Gastrocnemius medialis (tissue), 4 donors: ENCODE results near the gene PRSS33. TPM values are rescaled to one million over a fixed set of nuclear protein-coding genes. Genes with fewer than 3 reads are reported as not detected.

ENCODE experiments used
- ATAC-seq, 2 donors: fragments of 150-250 bp; one replicate each; pipeline ENCODE4 v1.9.1; 2016
- DNase-seq, 2 donors: peaks; one replicate each; pipeline ENCODE4 v3.0.0-alpha.2; 2019
- H3K27ac ChIP-seq, 4 donors: fragments of 200-600 bp; sonication (generic); 1 replicate in 1 of 4; 2 replicates in 3 of 4; pipeline ENCODE4 v1.5.1; 2016 to 2018; ENCODE audit warnings: mild to moderate bottlenecking in 2 of 4, moderate library complexity in 1 of 4
- H3K27me3 ChIP-seq, 3 donors: fragments of 200-600 bp; sonication (generic) in 2 of 3; 1 replicate in 1 of 3; 2 replicates in 2 of 3; pipeline versions ENCODE4 v1.5.1 to v1.6.0; 2016 to 2019; ENCODE audit warnings: mild to moderate bottlenecking in 1 of 3, moderate library complexity in 1 of 3
- H3K36me3 ChIP-seq, 2 donors: fragments of 200-600 bp; sonication (generic) in 1 of 2; one replicate each; pipeline ENCODE4 v1.5.1; 2017 to 2018
- H3K4me1 ChIP-seq, 2 donors: fragments of 200-600 bp; sonication (generic) in 1 of 2; one replicate each; pipeline ENCODE4 v1.5.1; 2016 to 2017; ENCODE audit warnings: mild to moderate bottlenecking in 2 of 2
- H3K4me3 ChIP-seq, 4 donors: fragments of 200-600 bp; sonication (generic) in 3 of 4; 1 replicate in 1 of 4; 2 replicates in 3 of 4; pipeline ENCODE4 v1.5.1; 2016 to 2019; ENCODE audit warnings: mild to moderate bottlenecking in 2 of 4
- H3K9me3 ChIP-seq, 3 donors: fragments of 200-600 bp; sonication (generic) in 2 of 3; 1 replicate in 1 of 3; 2 replicates in 2 of 3; pipeline ENCODE4 v1.5.1; 2016 to 2019
- POLR2A ChIP-seq, 2 donors: fragments of 450-650 bp; IDR thresholded peaks; one replicate each; pipeline ENCODE4 v1.6.1; 2017; ENCODE audit warnings: antibody characterized with exemption in 2 of 2, mild to moderate bottlenecking in 2 of 2, moderate library complexity in 2 of 2
- in situ Hi-C, 4 donors: fragments of 200-750 bp; cut with MboI; loops; one replicate each; pipeline versions ENCODE4 v1.15.0 to v1.8.0; 2017; ENCODE audit warnings: low sequenced_read_pairs in 4 of 4
- intact Hi-C: fragments of 100-400 bp; cut with DNase I; formaldehyde crosslinking; loops from one replicate; pipeline ENCODE4 v1.15.1; 2023; ENCODE audit warnings: low total_unique reads
- total RNA-seq, 4 donors: library from RNA; depleted of rRNA; stranded (reverse); fragments of >200 nt; gene quantifications; one replicate each; pipeline versions ENCODE4 v1.1.0 to v1.2.3, GENCODE V29; 2016
- TF ChIP-seq, protein P1 (sequence below), 5 experiments: fragments of 450-650 bp in 3 of 5; fragments of 200-600 bp in 2 of 5; sonication (generic) in 2 of 5; IDR thresholded peaks in 4 of 5; conservative IDR thresholded peaks in 1 of 5; 1 replicate in 4 of 5; 2 replicates in 1 of 5; pipeline ENCODE4 v1.5.1; 2016 to 2019; ENCODE audit warnings: antibody characterized with exemption in 5 of 5, mild to moderate bottlenecking in 3 of 5, moderate library complexity in 3 of 5

PRSS33 gene
- total RNA-seq, 4 donors from 2014 or later: not detected

DNA sequence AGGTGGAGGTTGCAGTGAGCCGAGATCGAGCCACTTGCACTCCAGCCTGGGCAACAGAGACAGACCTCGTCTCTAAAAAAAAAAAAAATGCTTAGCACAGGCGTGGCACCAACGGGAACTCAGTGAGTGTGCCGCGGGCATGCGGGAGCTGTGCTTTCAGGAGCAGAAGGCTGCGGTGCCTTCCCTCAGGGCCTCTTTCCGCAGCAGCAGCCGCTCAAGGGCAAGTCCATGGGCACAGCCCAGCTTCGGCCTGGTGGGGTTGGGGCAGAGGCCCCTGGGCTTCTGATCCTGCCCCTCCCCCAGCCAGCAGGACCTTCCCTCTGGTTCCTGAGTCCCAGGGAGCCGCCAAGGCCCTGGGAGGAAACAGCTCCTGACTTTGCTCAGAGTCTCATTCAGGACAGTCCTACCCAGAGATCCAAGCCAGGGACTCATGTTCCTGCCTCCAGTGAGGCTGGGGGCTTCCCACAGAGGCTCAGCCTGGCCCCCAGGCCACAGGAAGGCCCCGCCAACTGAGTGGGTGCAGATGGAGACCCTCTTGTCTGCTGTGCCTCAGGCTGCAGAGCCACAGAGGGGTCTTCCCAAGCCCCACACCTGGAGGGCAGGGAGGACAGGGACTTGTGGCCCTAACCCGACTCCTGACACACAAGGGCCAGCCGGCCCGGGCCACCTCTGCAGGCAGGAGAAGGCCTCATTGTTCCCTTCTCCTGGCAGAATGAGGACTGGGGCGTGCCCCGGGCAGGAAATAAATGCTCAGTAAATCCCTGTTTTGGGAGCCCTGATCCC lies 39.4 kb upstream of the PRSS33 start:
- DNase-seq: no peak
- in situ Hi-C loops: no loop called here
- Histone ChIP-seq H3K4me1 (no peaks in the 10 kb centered on the region), H3K9me3 (no peaks in the 10 kb centered on the region), H3K36me3 (no peaks in the 10 kb centered on the region), H3K27me3 (peaks cover 8 to 9% (median 9%) of the 10 kb centered on the region in 3 donors), H3K27ac (no peak overlapping the region), H3K4me3 (no peak overlapping the region)
- intact Hi-C loops: no loop called here
- TF ChIP-seq POLR2A (IDR thresholded peaks at IDR 0.05): no peak
- TF ChIP-seq, protein P1, sequence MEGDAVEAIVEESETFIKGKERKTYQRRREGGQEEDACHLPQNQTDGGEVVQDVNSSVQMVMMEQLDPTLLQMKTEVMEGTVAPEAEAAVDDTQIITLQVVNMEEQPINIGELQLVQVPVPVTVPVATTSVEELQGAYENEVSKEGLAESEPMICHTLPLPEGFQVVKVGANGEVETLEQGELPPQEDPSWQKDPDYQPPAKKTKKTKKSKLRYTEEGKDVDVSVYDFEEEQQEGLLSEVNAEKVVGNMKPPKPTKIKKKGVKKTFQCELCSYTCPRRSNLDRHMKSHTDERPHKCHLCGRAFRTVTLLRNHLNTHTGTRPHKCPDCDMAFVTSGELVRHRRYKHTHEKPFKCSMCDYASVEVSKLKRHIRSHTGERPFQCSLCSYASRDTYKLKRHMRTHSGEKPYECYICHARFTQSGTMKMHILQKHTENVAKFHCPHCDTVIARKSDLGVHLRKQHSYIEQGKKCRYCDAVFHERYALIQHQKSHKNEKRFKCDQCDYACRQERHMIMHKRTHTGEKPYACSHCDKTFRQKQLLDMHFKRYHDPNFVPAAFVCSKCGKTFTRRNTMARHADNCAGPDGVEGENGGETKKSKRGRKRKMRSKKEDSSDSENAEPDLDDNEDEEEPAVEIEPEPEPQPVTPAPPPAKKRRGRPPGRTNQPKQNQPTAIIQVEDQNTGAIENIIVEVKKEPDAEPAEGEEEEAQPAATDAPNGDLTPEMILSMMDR (IDR thresholded peaks at IDR 0.05 in 4 of 5, conservative IDR thresholded peaks at IDR 0.05 in 1 of 5): no peak
- no peak for ATAC-seq

DNA sequence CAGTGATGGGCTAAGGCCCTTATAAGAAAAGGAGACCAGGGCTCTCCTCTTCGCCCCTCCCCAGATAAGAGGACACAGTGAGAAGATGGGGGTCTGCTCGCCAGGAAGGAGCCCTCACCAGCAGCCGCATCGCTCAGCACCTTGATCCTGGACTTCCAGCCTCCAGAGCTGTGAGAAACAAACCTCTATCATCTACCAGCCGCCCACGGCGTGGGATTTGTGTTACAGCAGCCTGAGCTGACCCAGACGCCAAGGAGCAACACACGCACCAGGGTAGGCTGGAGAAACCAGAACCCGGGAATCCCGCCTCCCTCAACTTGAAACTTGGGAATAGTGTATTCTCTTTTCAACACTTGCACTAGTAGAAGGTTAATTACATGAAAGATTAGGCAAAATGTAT lies 38.5 kb upstream of the PRSS33 start:
- DNase-seq: no peak
- no peak for TF ChIP-seq POLR2A (IDR thresholded peaks at IDR 0.05)
- TF ChIP-seq, protein P1 (IDR thresholded peaks at IDR 0.05 in 4 of 5, conservative IDR thresholded peaks at IDR 0.05 in 1 of 5): no peak
- intact Hi-C loops: no loop called here
- in situ Hi-C loops: no loop called here
- ATAC-seq: no peak
- Histone ChIP-seq H3K4me1 (no peaks in the 10 kb centered on the region), H3K27me3 (peaks cover 3 to 9% (median 4%) of the 10 kb centered on the region in 3 donors), H3K36me3 (no peaks in the 10 kb centered on the region), H3K27ac (no peak overlapping the region), H3K4me3 (no peak overlapping the region), H3K9me3 (no peaks in the 10 kb centered on the region)

DNA sequence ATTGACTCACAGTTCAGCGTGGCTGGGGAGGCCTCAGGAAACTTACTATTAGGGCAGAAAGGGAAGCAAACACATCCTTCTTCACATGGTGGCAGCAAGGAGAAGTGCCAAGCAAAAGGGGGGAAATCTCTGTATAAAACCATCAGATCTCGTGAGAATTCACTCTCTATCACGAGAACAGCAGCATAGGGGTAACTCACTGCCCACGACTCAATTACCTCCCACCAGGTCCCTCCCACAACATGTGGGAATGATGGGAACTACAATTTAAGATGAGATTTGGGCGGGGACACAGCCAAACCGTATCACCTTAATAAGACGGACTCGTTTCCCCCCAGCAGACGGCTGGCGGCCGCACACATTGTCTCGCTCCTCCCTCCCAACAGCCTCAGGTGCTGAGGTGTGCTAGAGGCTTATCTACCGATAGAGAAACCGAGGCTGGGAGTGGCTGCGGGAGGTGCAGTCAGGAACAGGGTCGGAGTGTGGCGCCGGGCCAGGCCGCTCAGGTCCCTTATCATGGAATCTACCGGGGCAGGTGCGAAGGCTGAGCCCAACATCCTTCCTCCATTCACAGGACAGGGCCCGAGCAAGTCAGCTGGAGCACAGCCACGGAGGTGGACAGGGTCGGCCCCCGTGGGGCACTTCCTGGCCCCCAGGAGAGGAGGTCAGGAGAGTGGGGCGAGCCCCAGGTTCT lies 37.8 kb upstream of the PRSS33 start:
- Histone ChIP-seq H3K4me3 (no peak overlapping the region), H3K9me3 (no peaks in the 10 kb centered on the region), H3K27me3 (peaks cover 3 to 9% (median 4%) of the 10 kb centered on the region in 3 donors), H3K4me1 (no peaks in the 10 kb centered on the region), H3K27ac (no peak overlapping the region), H3K36me3 (no peaks in the 10 kb centered on the region)
- DNase-seq: no peak
- no peak for ATAC-seq
- TF ChIP-seq, protein P1 (IDR thresholded peaks at IDR 0.05 in 4 of 5, conservative IDR thresholded peaks at IDR 0.05 in 1 of 5): no peak
- no peak for TF ChIP-seq POLR2A (IDR thresholded peaks at IDR 0.05)
- intact Hi-C loops (no loop called here), in situ Hi-C loops (no loop called here)

DNA sequence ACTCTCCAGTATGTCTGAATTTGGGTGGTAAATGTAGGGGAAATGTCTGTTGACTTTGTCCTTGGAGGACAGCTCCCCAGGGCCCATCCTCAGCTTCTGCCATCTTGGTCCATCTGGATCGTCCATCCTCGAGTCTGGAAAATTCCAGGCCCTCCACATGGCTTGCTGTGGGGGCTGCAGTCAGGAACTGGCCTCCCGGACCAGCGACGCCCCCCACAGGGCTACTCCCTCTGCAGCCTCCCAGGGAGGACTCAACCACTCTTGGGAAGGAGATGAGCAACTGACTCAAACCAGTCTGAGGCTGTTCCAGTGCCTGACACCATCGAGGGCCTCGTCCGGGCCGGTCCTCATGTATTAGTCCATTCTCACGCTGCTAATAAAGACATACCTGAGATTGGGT lies 37.3 kb upstream of the PRSS33 start:
- DNase-seq: no peak
- TF ChIP-seq, protein P1 (IDR thresholded peaks at IDR 0.05 in 4 of 5, conservative IDR thresholded peaks at IDR 0.05 in 1 of 5): no peak
- no peak for TF ChIP-seq POLR2A (IDR thresholded peaks at IDR 0.05)
- intact Hi-C loops (no loop called here), in situ Hi-C loops (no loop called here)
- Histone ChIP-seq H3K36me3 (no peaks in the 10 kb centered on the region), H3K27ac (no peak overlapping the region), H3K9me3 (no peaks in the 10 kb centered on the region), H3K4me1 (no peaks in the 10 kb centered on the region), H3K27me3 (peaks cover under 1 to 7% (median 4%) of the 10 kb centered on the region in 3 donors), H3K4me3 (no peak overlapping the region)
- no peak for ATAC-seq
